ENCODE measurements around the gene ADCY7. TPM values are rescaled to one million over a fixed set of nuclear protein-coding genes. Genes with fewer than 3 reads are reported as not detected.

Gene ADCY7
- total RNA-seq, 1 experiment from 2014 or later, result 34.2 TPM

- Histone ChIP-seq H3K4me3 (replicated peaks in 1 of 2; ENCODE audit: low read depth in 1 of 2, low read length in 2 of 2) (no peak overlapping the region), H3K9me3 (ENCODE audit: control insufficient read depth in 1 of 2, insufficient read depth in 1 of 2, low read depth in 1 of 2, low read length in 2 of 2) (no peaks in the 10 kb centered on the region), H2AFZ (ENCODE audit: low read depth, low read length, poor library complexity, severe bottlenecking) (no peak overlapping the region), H4K20me1 (ENCODE audit: insufficient read depth) (no peaks in the 10 kb centered on the region), H3K79me2 (ENCODE audit: insufficient read depth, low read length) (no peaks in the 10 kb centered on the region), H3K4me2 (ENCODE audit: low read length) (no peak overlapping the region), H3K9me2 (ENCODE audit: insufficient read depth) (no peaks in the 10 kb centered on the region), H3K27ac (ENCODE audit: low read depth, low read length) (no peak overlapping the region), H3K36me3 (ENCODE audit: control insufficient read depth in 1 of 2, insufficient read depth in 2 of 2, low read length in 2 of 2) (peaks cover 38 to 67% of the 10 kb centered on the region in 2 experiments), H3K4me1 (ENCODE audit: control insufficient read depth in 1 of 2, insufficient read depth in 2 of 2, low read length in 2 of 2) (no peaks in the 10 kb centered on the region; a peak in 1 of 4 replicates), H3K9ac (ENCODE audit: low read length) (no peak overlapping the region), H3K27me3 (ENCODE audit: insufficient read depth, low read length) (no peaks in the 10 kb centered on the region)
- intact Hi-C loops (cut with micrococcal nuclease), result no loop called here
- no peak for ATAC-seq
- ChIA-PET RAD21 (ENCODE audit: low non-redundant PET in 1 of 2, low total read pairs in 2 of 2, uncharacterized antibody in 2 of 2, unreplicated experiment in 2 of 2) (no interaction called here), CTCF (no interaction called here), POLR2A (no interaction called here)
- DNase-seq (ENCODE audit: low read depth, low spot score), result no peak
- BruUV-seq (replicated peaks), result no TSS peak
- TF ChIP-seq CEBPB (IDR thresholded peaks at IDR 0.05; ENCODE audit: low read depth), result no peak
- TF ChIP-seq SRF (IDR thresholded peaks at IDR 0.05; ENCODE audit: low read depth), result no peak
- TF ChIP-seq EZH2 (IDR thresholded peaks at IDR 0.05), result no peak
- no peak for TF ChIP-seq EGR1 (IDR thresholded peaks at IDR 0.05; ENCODE audit: low read depth)
- no peak for TF ChIP-seq SP1 (IDR thresholded peaks at IDR 0.05; ENCODE audit: low read depth)
- no peak for TF ChIP-seq POLR2AphosphoS5 (IDR thresholded peaks at IDR 0.05; ENCODE audit: low read depth, low read length)
- no peak for TF ChIP-seq EZH2phosphoT487 (IDR thresholded peaks at IDR 0.05; ENCODE audit: borderline replicate concordance)
- TF ChIP-seq CBX3 (IDR thresholded peaks at IDR 0.05; ENCODE audit: low read depth), result no peak
- TF ChIP-seq, protein P1, sequence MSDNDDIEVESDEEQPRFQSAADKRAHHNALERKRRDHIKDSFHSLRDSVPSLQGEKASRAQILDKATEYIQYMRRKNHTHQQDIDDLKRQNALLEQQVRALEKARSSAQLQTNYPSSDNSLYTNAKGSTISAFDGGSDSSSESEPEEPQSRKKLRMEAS (IDR thresholded peaks at IDR 0.05), result no peak
- no peak for TF ChIP-seq ZBTB33 (IDR thresholded peaks at IDR 0.05; ENCODE audit: extremely low read depth, insufficient replicate concordance, low read length)
- no peak for TF ChIP-seq RAD21 (IDR thresholded peaks at IDR 0.05; ENCODE audit: low read depth)
- TF ChIP-seq ZFX (IDR thresholded peaks at IDR 0.05), result no peak
- TF ChIP-seq YY1 (IDR thresholded peaks at IDR 0.05; ENCODE audit: extremely low read depth, insufficient replicate concordance, low read depth, low read length), result no peak
- TF ChIP-seq ELF1 (IDR thresholded peaks at IDR 0.05; ENCODE audit: borderline replicate concordance, low read depth), result no peak
- no peak for TF ChIP-seq TCF7L2 (IDR thresholded peaks at IDR 0.05; ENCODE audit: borderline replicate concordance, extremely low read depth, insufficient read depth, insufficient read length)
- TF ChIP-seq, protein P2, sequence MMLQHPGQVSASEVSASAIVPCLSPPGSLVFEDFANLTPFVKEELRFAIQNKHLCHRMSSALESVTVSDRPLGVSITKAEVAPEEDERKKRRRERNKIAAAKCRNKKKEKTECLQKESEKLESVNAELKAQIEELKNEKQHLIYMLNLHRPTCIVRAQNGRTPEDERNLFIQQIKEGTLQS (IDR thresholded peaks at IDR 0.05), result no peak
- TF ChIP-seq FOSL1 (IDR thresholded peaks at IDR 0.05; ENCODE audit: low read depth), result no peak
- TF ChIP-seq SIN3A (IDR thresholded peaks at IDR 0.05; ENCODE audit: low read depth), result no peak
- TF ChIP-seq, protein P3, sequence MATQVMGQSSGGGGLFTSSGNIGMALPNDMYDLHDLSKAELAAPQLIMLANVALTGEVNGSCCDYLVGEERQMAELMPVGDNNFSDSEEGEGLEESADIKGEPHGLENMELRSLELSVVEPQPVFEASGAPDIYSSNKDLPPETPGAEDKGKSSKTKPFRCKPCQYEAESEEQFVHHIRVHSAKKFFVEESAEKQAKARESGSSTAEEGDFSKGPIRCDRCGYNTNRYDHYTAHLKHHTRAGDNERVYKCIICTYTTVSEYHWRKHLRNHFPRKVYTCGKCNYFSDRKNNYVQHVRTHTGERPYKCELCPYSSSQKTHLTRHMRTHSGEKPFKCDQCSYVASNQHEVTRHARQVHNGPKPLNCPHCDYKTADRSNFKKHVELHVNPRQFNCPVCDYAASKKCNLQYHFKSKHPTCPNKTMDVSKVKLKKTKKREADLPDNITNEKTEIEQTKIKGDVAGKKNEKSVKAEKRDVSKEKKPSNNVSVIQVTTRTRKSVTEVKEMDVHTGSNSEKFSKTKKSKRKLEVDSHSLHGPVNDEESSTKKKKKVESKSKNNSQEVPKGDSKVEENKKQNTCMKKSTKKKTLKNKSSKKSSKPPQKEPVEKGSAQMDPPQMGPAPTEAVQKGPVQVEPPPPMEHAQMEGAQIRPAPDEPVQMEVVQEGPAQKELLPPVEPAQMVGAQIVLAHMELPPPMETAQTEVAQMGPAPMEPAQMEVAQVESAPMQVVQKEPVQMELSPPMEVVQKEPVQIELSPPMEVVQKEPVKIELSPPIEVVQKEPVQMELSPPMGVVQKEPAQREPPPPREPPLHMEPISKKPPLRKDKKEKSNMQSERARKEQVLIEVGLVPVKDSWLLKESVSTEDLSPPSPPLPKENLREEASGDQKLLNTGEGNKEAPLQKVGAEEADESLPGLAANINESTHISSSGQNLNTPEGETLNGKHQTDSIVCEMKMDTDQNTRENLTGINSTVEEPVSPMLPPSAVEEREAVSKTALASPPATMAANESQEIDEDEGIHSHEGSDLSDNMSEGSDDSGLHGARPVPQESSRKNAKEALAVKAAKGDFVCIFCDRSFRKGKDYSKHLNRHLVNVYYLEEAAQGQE (IDR thresholded peaks at IDR 0.05; ENCODE audit: low read depth), result no peak
- no peak for TF ChIP-seq POLR2A (IDR thresholded peaks at IDR 0.05; ENCODE audit: borderline replicate concordance, extremely low read depth, insufficient read depth, insufficient read length)
Observed at GRCh38 chr16:50316102-50316847, 49.9 kb downstream of the ADCY7 start.
